PFSK-1 (cell line): Measurements from ENCODE around the gene TARS2.

Experiments
- POLR2AphosphoS5 ChIP-seq: IDR thresholded peaks from 2 replicates; pipeline ENCODE4 v1.6.1; 2012; ENCODE audit warnings: low read depth, mild to moderate bottlenecking, control low read depth, low read length, moderate library complexity
- REST ChIP-seq, 2 experiments: IDR thresholded peaks; 2 replicates each; pipeline versions ENCODE4 v1.6.1 to v1.8.0; 2011 to 2012; ENCODE audit warnings: low read depth in 2 of 2, low read length in 2 of 2, control low read depth in 1 of 2, inconsistent platforms in 1 of 2, mild to moderate bottlenecking in 1 of 2, moderate library complexity in 1 of 2; ENCODE audit not compliant: insufficient read depth in 1 of 2
- SIN3A ChIP-seq: IDR thresholded peaks from 2 replicates; pipeline ENCODE4 v1.6.1; 2012; ENCODE audit warnings: mild to moderate bottlenecking, low read length, moderate library complexity, borderline replicate concordance; ENCODE audit not compliant: insufficient read depth

DNA sequence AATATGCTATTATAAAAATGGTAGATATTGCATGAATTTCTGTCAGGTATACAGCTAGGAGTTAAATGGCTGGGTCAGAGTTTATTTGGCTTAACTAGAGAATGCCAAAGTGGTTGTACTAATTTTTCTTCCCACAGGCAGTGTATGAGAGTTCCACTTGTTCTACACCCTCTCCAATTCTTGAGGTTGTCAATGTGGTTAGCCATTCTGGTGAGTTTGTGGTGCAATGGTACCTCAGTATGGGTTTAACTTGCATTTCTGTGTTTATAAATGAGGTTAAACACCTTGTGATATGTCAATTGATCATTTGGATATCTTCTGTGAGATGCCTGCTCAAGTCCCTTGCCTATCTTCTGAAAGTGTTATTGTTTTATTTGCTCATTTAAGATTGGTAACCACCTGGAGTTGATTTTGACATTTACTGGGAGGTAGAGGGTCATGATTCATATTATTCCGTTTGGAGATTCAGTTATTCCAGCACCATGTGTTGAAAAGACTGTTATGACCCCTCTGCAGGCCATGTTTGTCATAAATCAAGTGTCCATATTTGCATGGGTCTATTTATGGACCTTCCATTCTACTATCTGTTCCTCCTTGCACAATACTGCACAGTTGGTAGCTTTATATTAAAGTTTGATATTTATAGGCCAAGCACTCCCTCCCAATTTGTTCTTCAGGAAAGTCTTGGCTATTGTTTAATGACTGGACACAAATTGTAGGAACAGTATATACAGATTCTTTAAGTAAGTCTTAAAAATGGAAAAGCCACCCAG lies 34.2 kb downstream of the TARS2 start:
- TF ChIP-seq SIN3A (no peak), REST (IDR thresholded peaks at IDR 0.05; ENCODE audit: insufficient read depth in 1 of 2, low read depth in 2 of 2, low read length in 2 of 2) (no peak), POLR2AphosphoS5 (no peak)
